Measurements from ENCODE around the gene TLR1.

TLR1 gene

DNA sequence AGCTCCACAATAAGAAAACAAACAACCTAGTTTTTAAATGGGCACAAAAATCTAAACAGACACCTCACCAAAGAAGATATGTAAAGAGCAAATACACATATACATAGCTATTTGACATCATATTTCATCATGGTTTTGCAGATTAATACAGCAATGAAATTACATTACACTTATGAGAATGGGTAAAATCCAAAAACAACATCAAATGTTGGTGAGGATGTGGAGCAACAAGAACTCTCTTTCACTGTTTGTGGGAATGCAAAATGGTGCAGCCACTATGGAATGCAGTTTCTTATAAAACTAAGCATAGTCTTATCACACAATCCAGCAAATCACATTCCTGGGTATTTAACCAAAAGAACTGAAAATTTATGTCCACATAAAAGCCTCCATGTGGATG, 27.1 kb upstream of the TLR1 start:
- TF ChIP-seq Cebpa-rat (IDR thresholded peaks at IDR 0.05), result no peak
- H3K4me3 ChIP-seq, result no peak overlapping the region
- no peak overlapping the region for H3K4me2 ChIP-seq
- H3K9me3 ChIP-seq (replicated peaks in 1 of 11), result peaks cover 25 to 61% (median 43%) of the 10 kb centered on the region in 11 experiments
- no peak overlapping the region for H3K27ac ChIP-seq
- peaks cover 0 to 86% (median 0%) of the 10 kb centered on the region in 11 experiments; a peak in 8 of 22 replicates for H3K36me3 ChIP-seq
- H3K27me3 ChIP-seq, result peaks cover 0 to 18% (median 0%) of the 10 kb centered on the region in 11 experiments; a peak in 5 of 22 replicates
- H3K4me1 ChIP-seq, result peaks cover 0 to 12% (median 0%) of the 10 kb centered on the region in 10 experiments; a peak in 4 of 20 replicates
- no peak overlapping the region for H3K9ac ChIP-seq
- peaks cover 0 to 39% (median 0%) of the 10 kb centered on the region in 11 experiments; a peak in 4 of 22 replicates for H4K20me1 ChIP-seq

DNA sequence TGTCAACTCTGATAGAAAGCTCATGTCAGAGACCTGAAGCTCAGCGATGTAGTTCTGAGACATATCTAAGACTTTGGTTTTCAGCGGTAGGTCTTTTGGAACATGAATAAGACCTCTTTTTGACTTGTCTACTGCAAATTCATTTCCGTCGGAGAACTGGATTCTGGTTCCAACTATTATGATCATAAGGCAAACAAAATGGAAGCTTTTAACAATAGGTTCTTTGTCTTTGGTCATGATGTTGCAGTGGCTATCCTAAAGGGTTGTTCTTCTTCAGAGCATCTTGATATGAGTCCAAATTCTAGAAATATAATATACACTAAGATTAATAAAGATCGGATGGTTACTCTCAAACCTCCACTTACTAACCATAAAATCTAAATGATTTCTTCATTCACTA, 24.6 kb upstream of the TLR1 start:
- no peak overlapping the region for H3K4me3 ChIP-seq
- peaks cover 0 to 12% (median 0%) of the 10 kb centered on the region in 10 experiments; a peak in 4 of 20 replicates for H3K4me1 ChIP-seq
- peaks cover 0 to 39% (median 0%) of the 10 kb centered on the region in 11 experiments; a peak in 4 of 22 replicates for H4K20me1 ChIP-seq
- no peak for TF ChIP-seq Cebpa-rat (IDR thresholded peaks at IDR 0.05)
- H3K4me2 ChIP-seq, result no peak overlapping the region
- no peak overlapping the region for H3K27ac ChIP-seq
- H3K9me3 ChIP-seq (replicated peaks in 1 of 11), result peaks cover 10 to 60% (median 28%) of the 10 kb centered on the region in 11 experiments
- no peak overlapping the region for H3K9ac ChIP-seq
- peaks cover 0 to under 1% (median 0%) of the 10 kb centered on the region in 11 experiments; a peak in 1 of 22 replicates for H3K27me3 ChIP-seq
- peaks cover 0 to 91% (median 0%) of the 10 kb centered on the region in 11 experiments; a peak in 8 of 22 replicates for H3K36me3 ChIP-seq

GRCh38 chr4:38823766-38824165, 19.2 kb upstream of the TLR1 start:
- Histone ChIP-seq H3K27ac (no peak overlapping the region), H3K4me2 (no peak overlapping the region), H3K4me3 (no peak overlapping the region), H4K20me1 (no peaks in the 10 kb centered on the region), H3K9me3 (replicated peaks in 1 of 11) (peaks cover 17 to 50% (median 25%) of the 10 kb centered on the region in 11 experiments), H3K36me3 (peaks cover 0 to 67% (median 0%) of the 10 kb centered on the region in 11 experiments; a peak in 9 of 22 replicates), H3K4me1 (peaks cover 0 to 22% (median 11%) of the 10 kb centered on the region in 10 experiments; a peak in 12 of 20 replicates), H3K9ac (no peak overlapping the region), H3K27me3 (no peaks in the 10 kb centered on the region; a peak in 1 of 22 replicates)
- TF ChIP-seq Cebpa-rat (IDR thresholded peaks at IDR 0.05), result no peak

- Histone ChIP-seq H3K9ac (no peak overlapping the region), H3K36me3 (peaks cover 0 to 58% (median 0%) of the 10 kb centered on the region in 11 experiments; a peak in 9 of 22 replicates), H3K27ac (no peak overlapping the region), H3K4me3 (no peak overlapping the region), H3K4me2 (no peak overlapping the region), H3K27me3 (no peaks in the 10 kb centered on the region), H3K4me1 (peaks cover 0 to 28% (median 11%) of the 10 kb centered on the region in 10 experiments; a peak in 12 of 20 replicates), H4K20me1 (no peaks in the 10 kb centered on the region), H3K9me3 (replicated peaks in 1 of 11) (peaks cover 17 to 50% (median 25%) of the 10 kb centered on the region in 11 experiments)
- no peak for TF ChIP-seq Cebpa-rat (IDR thresholded peaks at IDR 0.05)
Measured at GRCh38 chr4:38822748-38823303, 18.2 kb upstream of the TLR1 start.

- H3K9me3 ChIP-seq (replicated peaks in 1 of 11), result peaks cover 17 to 42% (median 25%) of the 10 kb centered on the region in 11 experiments
- H3K4me1 ChIP-seq, result peaks cover 2 to 36% (median 15%) of the 10 kb centered on the region in 10 experiments; a peak in 14 of 20 replicates
- peaks cover 0 to 47% (median 0%) of the 10 kb centered on the region in 11 experiments; a peak in 9 of 22 replicates for H3K36me3 ChIP-seq
- no peak for TF ChIP-seq Cebpa-rat (IDR thresholded peaks at IDR 0.05)
- no peak overlapping the region for H3K27ac ChIP-seq
- no peaks in the 10 kb centered on the region for H4K20me1 ChIP-seq
- H3K4me2 ChIP-seq, result peak overlapping the region in 1 of 11 experiments; percentile 20; a peak in 1 of 22 replicates
- H3K9ac ChIP-seq, result no peak overlapping the region
- no peak overlapping the region for H3K4me3 ChIP-seq
- H3K27me3 ChIP-seq, result no peaks in the 10 kb centered on the region
Measured at GRCh38 chr4:38821739-38822138, 17.1 kb upstream of the TLR1 start.

- no peak overlapping the region for H3K4me3 ChIP-seq
Measured at GRCh38 chr4:38820329-38821061, 15.9 kb upstream of the TLR1 start.

GRCh38 chr4:38819569-38819968, 15.0 kb upstream of the TLR1 start:
- Histone ChIP-seq H3K36me3 (peaks cover 0 to 26% (median 0%) of the 10 kb centered on the region in 11 experiments; a peak in 9 of 22 replicates), H3K4me1 (peaks cover 13 to 58% (median 31%) of the 10 kb centered on the region in 10 experiments; a peak in 18 of 20 replicates), H4K20me1 (no peaks in the 10 kb centered on the region), H3K9me3 (replicated peaks in 1 of 11) (peaks cover 19 to 35% (median 30%) of the 10 kb centered on the region in 11 experiments), H3K27me3 (no peaks in the 10 kb centered on the region), H3K9ac (no peak overlapping the region), H3K4me3 (no peak overlapping the region), H3K4me2 (peak overlapping the region in 2 of 11 experiments; percentile 24 to 52; a peak in 2 of 22 replicates), H3K27ac (no peak overlapping the region)
- no peak for TF ChIP-seq Cebpa-rat (IDR thresholded peaks at IDR 0.05)

More at GRCh38 chr4:38820329-38821061, 15.9 kb upstream of the TLR1 start:
- Histone ChIP-seq H3K4me2 (peak overlapping the region in 9 of 11 experiments; percentile 6 to 68 (median 26); a peak in 13 of 22 replicates), H3K4me1 (peaks cover 13 to 49% (median 28%) of the 10 kb centered on the region in 10 experiments; a peak in 18 of 20 replicates), H3K9me3 (replicated peaks in 1 of 11) (peaks cover 17 to 30% (median 25%) of the 10 kb centered on the region in 11 experiments), H3K27ac (peak overlapping the region in 1 of 11 experiments; percentile 15; a peak in 1 of 22 replicates), H3K27me3 (no peaks in the 10 kb centered on the region), H4K20me1 (no peaks in the 10 kb centered on the region), H3K9ac (0 out of 22 replicates have a peak overlapping the region, but pooled peaks of 1 of the 11 experiments have one; percentile 3), H3K36me3 (peaks cover 0 to 34% (median 0%) of the 10 kb centered on the region in 11 experiments; a peak in 9 of 22 replicates)
- peak in 4 of 11 experiments; percentile 57 to 70 (median 64); a peak in 5 of 22 replicates for TF ChIP-seq Cebpa-rat (IDR thresholded peaks at IDR 0.05)

DNA sequence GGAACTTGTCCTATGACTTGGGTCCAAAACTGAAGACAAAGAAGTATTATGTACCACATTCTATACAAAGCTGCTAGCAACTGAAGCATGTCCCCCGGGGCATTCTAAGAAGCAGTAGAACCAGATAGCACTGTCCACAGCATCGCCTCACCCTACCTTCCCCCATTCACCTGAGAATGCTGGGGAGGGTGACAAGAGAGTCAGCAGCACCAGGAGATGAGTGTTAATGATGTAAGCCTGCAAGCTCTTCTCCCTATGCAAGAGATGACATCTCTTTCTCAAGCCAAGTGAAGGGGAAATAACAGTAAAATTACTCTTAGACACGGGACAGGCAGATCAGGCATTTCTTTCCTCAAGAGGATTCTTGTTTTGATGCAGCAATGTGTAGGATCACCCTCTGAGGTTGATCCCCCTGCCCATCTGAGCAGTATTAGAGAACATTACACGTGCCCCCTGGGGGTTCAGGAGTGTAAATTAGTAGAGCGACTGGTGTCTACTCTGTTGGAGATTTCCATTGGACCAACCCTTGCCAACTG, 13.9 kb upstream of the TLR1 start:
- TF ChIP-seq Cebpa-rat (IDR thresholded peaks at IDR 0.05), result no peak
- Histone ChIP-seq H3K4me3 (no peak overlapping the region), H3K4me1 (peaks cover 13 to 68% (median 31%) of the 10 kb centered on the region in 10 experiments; a peak in 18 of 20 replicates), H3K9ac (no peak overlapping the region), H3K27me3 (no peaks in the 10 kb centered on the region), H3K36me3 (peaks cover 0 to 16% (median 0%) of the 10 kb centered on the region in 11 experiments; a peak in 9 of 22 replicates), H4K20me1 (no peaks in the 10 kb centered on the region), H3K9me3 (replicated peaks in 1 of 11) (peaks cover 10 to 32% (median 29%) of the 10 kb centered on the region in 11 experiments), H3K27ac (no peak overlapping the region), H3K4me2 (0 out of 22 replicates have a peak overlapping the region, but pooled peaks of 2 of the 11 experiments have one; percentile 1 to 17)

All from BLaER1 treated with 17β-estradiol and CSF1 and Interleukin-3, amounts not matched to agents 10 nM and 100 nM (cell line).